ENCODE data around the gene NFRKB. TPM values are rescaled to one million over a fixed set of nuclear protein-coding genes. Genes with fewer than 3 reads are reported as not detected.

NFRKB gene
- total RNA-seq, 2 donors from 2014 or later, result 12.3 to 16.2 TPM

- TF ChIP-seq CTCF (IDR thresholded peaks at IDR 0.05), result no peak
- DNase-seq (ENCODE audit: low spot score), result no peak
- no peaks in the 10 kb centered on the region for H3K9me3 ChIP-seq
- H3K4me3 ChIP-seq, result peak overlapping the region; percentile 93 to 99
- peak overlapping the region; percentile 76 to 87 for H3K27ac ChIP-seq
- peaks cover 0 to 12% of the 10 kb centered on the region in 2 donors for H3K4me1 ChIP-seq
- no peaks in the 10 kb centered on the region for H3K27me3 ChIP-seq
- H3K36me3 ChIP-seq, result peaks cover 24% of the 10 kb centered on the region
These were observed 876 bp downstream of the NFRKB start for GRCh38 chr11:129894278-129895125.

DNA sequence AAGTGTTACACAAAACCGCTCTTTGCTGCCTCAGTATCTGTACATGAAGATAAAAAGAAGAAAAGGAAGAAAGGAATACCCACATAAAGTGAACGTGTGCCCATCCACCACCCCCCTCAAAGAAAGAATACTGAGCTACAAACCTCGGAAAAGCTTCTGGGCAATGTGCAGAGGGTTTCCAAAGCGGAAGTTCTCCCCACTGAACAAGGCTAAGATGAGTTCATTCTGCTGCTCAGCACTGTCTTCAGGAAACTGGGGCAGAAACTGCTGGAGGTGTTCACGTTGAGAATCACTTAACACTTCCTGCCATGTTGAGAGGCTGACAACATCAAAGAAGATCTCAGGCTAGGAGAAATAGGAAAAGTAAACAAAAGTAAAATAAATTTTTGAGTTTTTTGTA, 6.9 kb downstream of the NFRKB start:
- no peak for TF ChIP-seq CTCF (IDR thresholded peaks at IDR 0.05)
- Histone ChIP-seq H3K36me3 (peaks cover 84% of the 10 kb centered on the region), H3K4me3 (no peak overlapping the region), H3K27me3 (no peaks in the 10 kb centered on the region), H3K4me1 (no peaks in the 10 kb centered on the region), H3K27ac (no peak overlapping the region), H3K9me3 (no peaks in the 10 kb centered on the region)
- DNase-seq (ENCODE audit: low spot score), result no peak

DNA sequence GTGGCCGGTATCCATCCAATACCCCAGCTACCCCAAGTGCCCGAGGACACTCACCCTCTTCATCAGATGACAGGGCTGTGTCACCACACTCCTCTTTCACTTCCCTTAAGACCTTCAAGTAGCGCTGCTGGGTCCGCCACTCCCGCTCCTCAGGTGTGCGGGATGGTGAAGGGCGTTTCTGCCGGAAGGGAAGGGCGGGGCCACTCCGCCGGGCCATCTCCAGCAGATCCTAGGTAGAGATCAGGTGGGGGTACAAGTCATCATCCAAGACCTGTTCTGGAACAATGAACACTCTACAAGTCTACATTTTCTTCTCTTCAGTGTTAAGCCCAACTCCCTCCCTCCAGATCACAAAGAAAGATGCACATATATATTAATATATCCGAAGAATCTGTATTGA, 10.0 kb downstream of the NFRKB start:
- H3K36me3 ChIP-seq, result peaks cover 93% of the 10 kb centered on the region
- no peak for TF ChIP-seq CTCF (IDR thresholded peaks at IDR 0.05)
- no peaks in the 10 kb centered on the region for H3K9me3 ChIP-seq
- DNase-seq (ENCODE audit: low spot score), result no peak
- no peak overlapping the region for H3K4me3 ChIP-seq
- no peaks in the 10 kb centered on the region for H3K27me3 ChIP-seq
- H3K27ac ChIP-seq, result no peak overlapping the region
- no peaks in the 10 kb centered on the region for H3K4me1 ChIP-seq

GRCh38 chr11:129884581-129884980, 10.8 kb downstream of the NFRKB start:
- peaks cover 99% of the 10 kb centered on the region for H3K36me3 ChIP-seq

GRCh38 chr11:129881570-129882170, 13.7 kb downstream of the NFRKB start:
- no peaks in the 10 kb centered on the region for H3K9me3 ChIP-seq
- peak in 1 of 2 donors; percentile 35 for TF ChIP-seq CTCF (IDR thresholded peaks at IDR 0.05)
- no peak overlapping the region for H3K27ac ChIP-seq
- H3K4me1 ChIP-seq, result no peaks in the 10 kb centered on the region
- no peak for DNase-seq (ENCODE audit: low spot score)
- peaks cover 99% of the 10 kb centered on the region for H3K36me3 ChIP-seq
- no peak overlapping the region for H3K4me3 ChIP-seq
- H3K27me3 ChIP-seq, result no peaks in the 10 kb centered on the region

More at GRCh38 chr11:129884581-129884980, 10.8 kb downstream of the NFRKB start:
- Histone ChIP-seq H3K27ac (no peak overlapping the region), H3K27me3 (no peaks in the 10 kb centered on the region), H3K4me1 (no peaks in the 10 kb centered on the region), H3K4me3 (no peak overlapping the region), H3K9me3 (no peaks in the 10 kb centered on the region)
- TF ChIP-seq CTCF (IDR thresholded peaks at IDR 0.05), result no peak
- no peak for DNase-seq (ENCODE audit: low spot score)

Measured in right atrium auricular region (tissue), 2 donors.